DND-41 (cell line): ENCODE measurements around the gene SIGLEC6.

ENCODE experiments used
- ATAC-seq: fragments of 200-7000 bp; cut with Tn5 transposase; 3 replicates; pipeline ENCODE4 v1.9.1; 2021; ENCODE audit warnings: low read depth; ENCODE audit not compliant: insufficient read depth
- DNase-seq: peaks from one replicate; pipeline ENCODE4 v3.0.0-alpha.2; 2020
- H2AFZ ChIP-seq: 2 replicates; pipeline ENCODE4 v1.6.0; 2012; ENCODE audit warnings: low read depth, low read length
- H3K27ac ChIP-seq: 2 replicates; pipeline ENCODE4 v1.5.1; 2012; ENCODE audit warnings: low read length, inconsistent platforms
- H3K27me3 ChIP-seq: fragments of 200-600 bp; sonication (generic); 2 replicates; pipeline ENCODE4 v1.6.0; 2012; ENCODE audit warnings: low read length, mild to moderate bottlenecking, inconsistent platforms; ENCODE audit not compliant: insufficient read depth, poor library complexity
- H3K36me3 ChIP-seq: 2 replicates; pipeline ENCODE4 v1.5.1; 2012; ENCODE audit warnings: low read length, inconsistent platforms; ENCODE audit not compliant: insufficient read depth
- H3K4me1 ChIP-seq: 2 replicates; pipeline ENCODE4 v1.5.1; 2012; ENCODE audit warnings: mild to moderate bottlenecking, low read length; ENCODE audit not compliant: insufficient read depth
- H3K4me2 ChIP-seq: 2 replicates; pipeline ENCODE4 v1.6.0; 2012; ENCODE audit warnings: mild to moderate bottlenecking, moderate library complexity, low read length, inconsistent platforms; ENCODE audit not compliant: insufficient read depth
- H3K4me3 ChIP-seq, 2 experiments: fragments of 200-600 bp in 1 of 2; shearing (Covaris generic) in 1 of 2; 2 replicates each; pipeline ENCODE4 v1.5.1; 2012 to 2016; ENCODE audit warnings: inconsistent platforms in 2 of 2, low read length in 2 of 2, mild to moderate bottlenecking in 2 of 2, low read depth in 1 of 2, moderate library complexity in 1 of 2
- H3K79me2 ChIP-seq: 2 replicates; pipeline ENCODE4 v1.6.0; 2012; ENCODE audit warnings: low read length, inconsistent platforms; ENCODE audit not compliant: insufficient read depth
- H3K9ac ChIP-seq: 2 replicates; pipeline ENCODE4 v1.6.0; 2012; ENCODE audit warnings: low read depth, mild to moderate bottlenecking, inconsistent platforms, low read length, moderate library complexity
- H3K9me3 ChIP-seq: 2 replicates; pipeline ENCODE4 v1.5.1; 2012; ENCODE audit warnings: low read length, moderate library complexity, mild to moderate bottlenecking, inconsistent platforms; ENCODE audit not compliant: insufficient read depth, severe bottlenecking
- H4K20me1 ChIP-seq: 2 replicates; pipeline ENCODE4 v1.6.0; 2012; ENCODE audit warnings: low read length; ENCODE audit not compliant: insufficient read depth
- EZH2 ChIP-seq: IDR thresholded peaks from 3 replicates; pipeline ENCODE4 v1.6.1; 2012; ENCODE audit warnings: borderline replicate concordance, low read depth, mild to moderate bottlenecking, moderate library complexity, low read length, inconsistent platforms; ENCODE audit not compliant: severe bottlenecking
- TF ChIP-seq, protein P1 (sequence below): IDR thresholded peaks from 2 replicates; pipeline ENCODE4 v1.5.1; 2012; ENCODE audit warnings: borderline replicate concordance, low read length, moderate library complexity, mild to moderate bottlenecking; ENCODE audit not compliant: poor library complexity, severe bottlenecking; ENCODE audit errors: extremely low read depth

SIGLEC6 gene

DNA sequence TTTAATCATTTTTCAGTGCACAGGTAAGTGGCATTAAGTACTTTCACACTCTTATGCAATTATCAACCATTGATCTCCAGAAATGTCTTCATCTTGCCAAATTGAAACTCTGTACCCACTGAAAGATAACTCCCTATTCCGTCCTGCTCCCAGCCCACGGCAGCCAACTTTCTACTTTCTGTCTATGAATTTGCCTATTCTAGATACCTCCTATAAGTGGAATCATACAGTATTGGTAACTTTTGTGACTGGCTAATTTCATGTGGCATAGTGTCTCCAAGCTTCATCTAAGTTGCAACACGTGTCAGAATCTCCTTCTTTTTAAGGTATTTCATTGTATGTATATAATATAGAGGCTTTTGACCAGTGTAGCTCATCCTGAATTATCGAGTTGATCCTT lies 58.9 kb downstream of the SIGLEC6 start:
- no peak for ATAC-seq
- TF ChIP-seq EZH2 = no peak
- TF ChIP-seq, protein P1, sequence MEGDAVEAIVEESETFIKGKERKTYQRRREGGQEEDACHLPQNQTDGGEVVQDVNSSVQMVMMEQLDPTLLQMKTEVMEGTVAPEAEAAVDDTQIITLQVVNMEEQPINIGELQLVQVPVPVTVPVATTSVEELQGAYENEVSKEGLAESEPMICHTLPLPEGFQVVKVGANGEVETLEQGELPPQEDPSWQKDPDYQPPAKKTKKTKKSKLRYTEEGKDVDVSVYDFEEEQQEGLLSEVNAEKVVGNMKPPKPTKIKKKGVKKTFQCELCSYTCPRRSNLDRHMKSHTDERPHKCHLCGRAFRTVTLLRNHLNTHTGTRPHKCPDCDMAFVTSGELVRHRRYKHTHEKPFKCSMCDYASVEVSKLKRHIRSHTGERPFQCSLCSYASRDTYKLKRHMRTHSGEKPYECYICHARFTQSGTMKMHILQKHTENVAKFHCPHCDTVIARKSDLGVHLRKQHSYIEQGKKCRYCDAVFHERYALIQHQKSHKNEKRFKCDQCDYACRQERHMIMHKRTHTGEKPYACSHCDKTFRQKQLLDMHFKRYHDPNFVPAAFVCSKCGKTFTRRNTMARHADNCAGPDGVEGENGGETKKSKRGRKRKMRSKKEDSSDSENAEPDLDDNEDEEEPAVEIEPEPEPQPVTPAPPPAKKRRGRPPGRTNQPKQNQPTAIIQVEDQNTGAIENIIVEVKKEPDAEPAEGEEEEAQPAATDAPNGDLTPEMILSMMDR = no peak
- no peaks in the 10 kb centered on the region for H3K27me3 ChIP-seq

DNA sequence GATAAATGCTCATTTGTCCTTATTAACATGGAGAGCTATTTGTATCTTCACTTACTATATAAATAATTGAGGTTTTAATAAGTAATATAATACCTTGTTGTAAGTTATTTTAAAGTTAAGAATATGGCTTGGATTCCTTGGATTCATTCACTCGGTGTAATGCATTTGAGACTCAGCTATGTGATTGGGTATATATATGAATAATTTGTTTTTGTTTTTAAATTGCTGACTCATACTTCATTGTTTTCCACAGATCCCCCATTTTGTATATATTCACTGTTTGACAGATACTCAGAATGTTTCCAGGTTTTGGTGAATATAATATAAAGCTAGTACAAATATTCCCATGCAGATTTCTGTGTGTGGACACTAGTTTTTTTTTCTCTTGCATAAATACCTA lies 59.9 kb downstream of the SIGLEC6 start:
- no peak overlapping the region for H3K9ac ChIP-seq
- no peak overlapping the region for H2AFZ ChIP-seq
- H3K27me3 ChIP-seq = no peaks in the 10 kb centered on the region
- H3K9me3 ChIP-seq = no peaks in the 10 kb centered on the region
- no peak for ATAC-seq
- no peak overlapping the region for H3K4me3 ChIP-seq
- no peaks in the 10 kb centered on the region for H3K79me2 ChIP-seq
- no peak for DNase-seq
- peaks cover 8% of the 10 kb centered on the region for H3K4me1 ChIP-seq
- no peaks in the 10 kb centered on the region for H3K36me3 ChIP-seq
- no peaks in the 10 kb centered on the region for H4K20me1 ChIP-seq
- TF ChIP-seq EZH2 = no peak
- TF ChIP-seq, protein P1 = no peak
- no peak overlapping the region for H3K27ac ChIP-seq
- H3K4me2 ChIP-seq = no peak overlapping the region

More for the DNA sequence above, 58.9 kb downstream of the SIGLEC6 start:
- H3K79me2 ChIP-seq = no peaks in the 10 kb centered on the region
- no peaks in the 10 kb centered on the region for H3K36me3 ChIP-seq
- H3K4me1 ChIP-seq = peaks cover 8% of the 10 kb centered on the region
- H3K9ac ChIP-seq = no peak overlapping the region
- H3K9me3 ChIP-seq = no peaks in the 10 kb centered on the region
- no peak overlapping the region for H3K4me2 ChIP-seq
- DNase-seq = no peak
- H4K20me1 ChIP-seq = no peaks in the 10 kb centered on the region
- no peak overlapping the region for H3K4me3 ChIP-seq
- H3K27ac ChIP-seq = no peak overlapping the region
- no peak overlapping the region for H2AFZ ChIP-seq

DNA sequence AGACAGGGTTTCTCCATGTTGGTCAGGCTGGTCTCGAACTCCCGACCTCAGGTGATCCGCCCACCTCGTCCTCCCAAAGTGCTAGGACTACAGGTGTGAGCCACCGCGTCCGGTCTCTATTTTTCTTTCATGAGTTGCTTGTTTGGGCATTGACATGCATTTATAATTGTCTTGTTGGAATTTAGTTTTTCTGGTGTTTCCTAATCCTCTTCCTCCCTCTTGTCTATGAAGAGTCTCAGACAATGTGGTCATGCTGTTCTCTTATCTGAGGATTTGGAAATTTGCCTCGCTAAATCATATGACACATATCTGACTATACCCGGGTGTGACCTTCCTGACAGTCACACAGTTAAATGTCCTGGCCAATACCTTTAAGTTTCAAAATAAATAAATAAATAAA lies 60.5 kb downstream of the SIGLEC6 start:
- Histone ChIP-seq H3K4me2 (no peak overlapping the region), H3K36me3 (no peaks in the 10 kb centered on the region), H3K27me3 (no peaks in the 10 kb centered on the region), H3K27ac (no peak overlapping the region), H3K9ac (no peak overlapping the region), H3K4me3 (no peak overlapping the region), H3K4me1 (peaks cover 8% of the 10 kb centered on the region), H4K20me1 (no peaks in the 10 kb centered on the region), H3K79me2 (no peaks in the 10 kb centered on the region), H3K9me3 (no peaks in the 10 kb centered on the region), H2AFZ (no peak overlapping the region)
- no peak for DNase-seq
- TF ChIP-seq, protein P1 = no peak
- TF ChIP-seq EZH2 = no peak
- no peak for ATAC-seq

DNA sequence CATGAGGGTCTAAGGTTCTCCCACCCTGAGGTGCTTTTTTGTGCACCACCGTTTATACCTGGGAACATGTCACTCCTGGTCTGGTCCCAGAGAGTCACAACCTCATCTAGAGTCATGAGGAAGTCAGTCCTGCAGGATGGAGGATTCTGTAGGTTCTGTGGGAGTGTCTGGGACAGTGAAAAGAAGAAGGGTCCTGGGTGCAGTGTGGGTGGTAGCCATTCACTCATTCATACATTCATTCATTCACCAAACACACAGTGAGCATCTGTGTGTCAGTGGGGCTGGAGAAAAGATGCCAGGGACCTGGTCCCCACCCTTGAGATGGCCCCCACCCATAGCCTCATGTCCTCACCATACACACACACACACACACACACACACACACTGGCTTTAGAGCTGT lies 61.8 kb downstream of the SIGLEC6 start:
- Histone ChIP-seq H3K27ac (no peak overlapping the region), H3K27me3 (no peaks in the 10 kb centered on the region), H3K4me3 (no peak overlapping the region), H3K36me3 (no peaks in the 10 kb centered on the region), H3K4me2 (no peak overlapping the region), H3K79me2 (no peaks in the 10 kb centered on the region), H3K4me1 (peaks cover 8% of the 10 kb centered on the region), H3K9ac (no peak overlapping the region), H2AFZ (no peak overlapping the region), H3K9me3 (no peaks in the 10 kb centered on the region), H4K20me1 (no peaks in the 10 kb centered on the region)
- no peak for ATAC-seq
- TF ChIP-seq, protein P1 = no peak
- TF ChIP-seq EZH2 = no peak
- DNase-seq = no peak
